Liver (tissue), 9 donors: ENCODE measurements around the gene KRT6C. TPM values are rescaled to one million over a fixed set of nuclear protein-coding genes. Genes with fewer than 3 reads are reported as not detected.
A peak's percentile ranks its signal among the peaks of the same experiment; 100 is the strongest.

Source experiments
- DNase-seq: peaks from one replicate; pipeline ENCODE4 v3.0.0-alpha.2; 2017; ENCODE audit warnings: low spot score
- H3K27ac ChIP-seq, 2 donors: one replicate each; pipeline ENCODE4 v1.7.0; 2013; ENCODE audit warnings: inconsistent platforms in 2 of 2, low read length in 2 of 2, control low read depth in 1 of 2, low read depth in 1 of 2, mild to moderate bottlenecking in 1 of 2
- H3K27me3 ChIP-seq, 4 donors: one replicate each; pipeline versions ENCODE4 v1.6.1 to v1.7.0; 2013; ENCODE audit warnings: low read length in 3 of 4, inconsistent platforms in 1 of 4, mild to moderate bottlenecking in 1 of 4, moderate library complexity in 1 of 4; ENCODE audit not compliant: control insufficient read depth in 4 of 4, insufficient read depth in 4 of 4
- H3K36me3 ChIP-seq, 4 donors: one replicate each; pipeline versions ENCODE4 v1.6.1 to v1.7.0; 2013; ENCODE audit warnings: low read length in 3 of 4, mild to moderate bottlenecking in 3 of 4, low read depth in 1 of 4, moderate library complexity in 1 of 4; ENCODE audit not compliant: control insufficient read depth in 4 of 4, insufficient read depth in 3 of 4
- H3K4me1 ChIP-seq, 4 donors: one replicate each; pipeline versions ENCODE4 v1.6.1 to v1.7.0; 2013; ENCODE audit warnings: low read length in 3 of 4, mild to moderate bottlenecking in 3 of 4, moderate library complexity in 1 of 4; ENCODE audit not compliant: control insufficient read depth in 4 of 4, insufficient read depth in 4 of 4
- H3K4me3 ChIP-seq, 3 donors: one replicate each; pipeline versions ENCODE4 v1.6.1 to v1.7.0; 2013; ENCODE audit warnings: low read length in 3 of 3, control low read depth in 1 of 3, low read depth in 1 of 3, mild to moderate bottlenecking in 1 of 3
- H3K9ac ChIP-seq, 2 donors: one replicate each; pipeline ENCODE4 v1.7.0; 2013; ENCODE audit warnings: low read length in 2 of 2, mild to moderate bottlenecking in 2 of 2, moderate library complexity in 2 of 2, control low read depth in 1 of 2, low read depth in 1 of 2
- H3K9me3 ChIP-seq, 4 donors: one replicate each; pipeline versions ENCODE4 v1.6.1 to v1.7.0; 2013; ENCODE audit warnings: low read length in 3 of 4; ENCODE audit not compliant: control insufficient read depth in 4 of 4
- EGR1 ChIP-seq, 2 donors: IDR thresholded peaks; 2 replicates each; pipeline ENCODE4 v1.6.1; 2016 to 2018; ENCODE audit warnings: antibody characterized with exemption in 2 of 2, low read depth in 2 of 2
- FOXA1 ChIP-seq: IDR thresholded peaks from 2 replicates; pipeline ENCODE4 v1.6.1; 2016; ENCODE audit warnings: antibody characterized with exemption
- FOXA2 ChIP-seq: IDR thresholded peaks from 2 replicates; pipeline ENCODE4 v1.6.1; 2016; ENCODE audit warnings: antibody characterized with exemption
- GABPA ChIP-seq, 2 donors: IDR thresholded peaks in 1 of 2; conservative IDR thresholded peaks in 1 of 2; 2 replicates each; pipeline ENCODE4 v1.6.1; 2016; ENCODE audit warnings: antibody characterized with exemption in 2 of 2, mild to moderate bottlenecking in 1 of 2, moderate library complexity in 1 of 2
- HNF4A ChIP-seq, 2 donors: conservative IDR thresholded peaks; 2 replicates each; pipeline ENCODE4 v1.6.1; 2016; ENCODE audit warnings: antibody characterized with exemption in 2 of 2, mild to moderate bottlenecking in 2 of 2
- HNF4G ChIP-seq: IDR thresholded peaks from 2 replicates; pipeline ENCODE4 v1.6.1; 2016; ENCODE audit warnings: antibody characterized with exemption
- JUND ChIP-seq, 2 donors: IDR thresholded peaks; 2 replicates each; pipeline ENCODE4 v1.6.1; 2016; ENCODE audit warnings: antibody characterized with exemption in 2 of 2
- NR2F2 ChIP-seq: IDR thresholded peaks from 2 replicates; pipeline ENCODE4 v1.6.1; 2016; ENCODE audit warnings: antibody characterized with exemption
- RAD21 ChIP-seq, 2 donors: IDR thresholded peaks; 2 replicates each; pipeline ENCODE4 v1.6.1; 2016; ENCODE audit warnings: antibody characterized with exemption in 2 of 2, mild to moderate bottlenecking in 2 of 2
- RXRA ChIP-seq, 2 donors: IDR thresholded peaks; 2 replicates each; pipeline ENCODE4 v1.6.1; 2017 to 2018; ENCODE audit warnings: antibody characterized with exemption in 2 of 2, mild to moderate bottlenecking in 1 of 2
- SP1 ChIP-seq: IDR thresholded peaks from 2 replicates; pipeline ENCODE4 v1.6.1; 2018; ENCODE audit warnings: antibody characterized with exemption, mild to moderate bottlenecking
- TAF1 ChIP-seq: conservative IDR thresholded peaks from 2 replicates; pipeline ENCODE4 v1.6.1; 2016; ENCODE audit warnings: antibody characterized with exemption, mild to moderate bottlenecking
- WGBS: extraction: QIAGEN DNeasy Blood & Tissue Kit; methylation state at CpG from one replicate; pipeline ENCODE4 v1.1.7; 2013; 5-methylcytosine and 5-hydroxymethylcytosine counted together
- polyA plus RNA-seq, 2 donors: library from polyadenylated mRNA; stranded (reverse) in 1 of 2; unstranded in 1 of 2; fragments of 200-250 nt in 1 of 2; fragments of >200 nt in 1 of 2; fragmentation: Nextera tagmentation in 1 of 2; extraction: Ambion mirVana in 1 of 2; gene quantifications; one replicate each; pipeline versions ENCODE4 v1.2.1 to v1.2.3, GENCODE V29; 2013 to 2015
- total RNA-seq, 2 donors: library from RNA; depleted of rRNA; stranded (reverse); fragments of >200 nt; gene quantifications; one replicate each; pipeline ENCODE4 v1.2.3, GENCODE V29; 2014
- TF ChIP-seq, protein P1 (sequence below): fragments of 150-350 bp; IDR thresholded peaks from 2 replicates; pipeline ENCODE4 v1.5.1; 2017; ENCODE audit warnings: improper control_type of control experiment, low read depth, low read length; ENCODE audit not compliant: missing input control
- TF ChIP-seq, protein P2 (sequence below): IDR thresholded peaks from 2 replicates; pipeline ENCODE4 v1.6.1; 2016; ENCODE audit warnings: antibody characterized with exemption, mild to moderate bottlenecking
- donor health status: healthy.
- donor health status: healthy.
- donor health status: healthy.
- donor health status: healthy.
- donor health status: healthy.

The KRT6C gene
- total and polyA plus RNA-seq, 4 donors, result 0.61 TPM; not detected in 3

DNA sequence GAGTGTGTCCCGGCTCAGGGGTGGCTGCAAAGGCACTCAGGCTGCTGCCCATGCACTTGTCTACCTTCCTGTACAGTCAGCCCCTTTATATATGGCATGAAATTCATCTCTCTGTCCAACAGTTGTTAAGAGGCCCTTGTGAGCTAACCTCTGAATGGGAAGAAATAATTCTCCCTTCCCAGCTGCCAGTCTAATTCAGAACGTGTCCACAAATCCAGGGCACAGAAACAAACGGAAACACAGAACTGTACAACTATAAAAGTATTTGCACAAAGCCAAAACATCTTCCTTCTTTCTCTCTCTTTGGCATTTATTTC is 45.7 kb upstream of the KRT6C start:
- no peaks in the 10 kb centered on the region for H3K27me3 ChIP-seq
- no peak overlapping the region for H3K9ac ChIP-seq
- TF ChIP-seq SP1 (no peak), FOXA2 (no peak), NR2F2 (no peak), RXRA (IDR thresholded peaks at IDR 0.05) (no peak), HNF4G (no peak), HNF4A (conservative IDR thresholded peaks at IDR 0.05) (no peak)
- TF ChIP-seq, protein P1, sequence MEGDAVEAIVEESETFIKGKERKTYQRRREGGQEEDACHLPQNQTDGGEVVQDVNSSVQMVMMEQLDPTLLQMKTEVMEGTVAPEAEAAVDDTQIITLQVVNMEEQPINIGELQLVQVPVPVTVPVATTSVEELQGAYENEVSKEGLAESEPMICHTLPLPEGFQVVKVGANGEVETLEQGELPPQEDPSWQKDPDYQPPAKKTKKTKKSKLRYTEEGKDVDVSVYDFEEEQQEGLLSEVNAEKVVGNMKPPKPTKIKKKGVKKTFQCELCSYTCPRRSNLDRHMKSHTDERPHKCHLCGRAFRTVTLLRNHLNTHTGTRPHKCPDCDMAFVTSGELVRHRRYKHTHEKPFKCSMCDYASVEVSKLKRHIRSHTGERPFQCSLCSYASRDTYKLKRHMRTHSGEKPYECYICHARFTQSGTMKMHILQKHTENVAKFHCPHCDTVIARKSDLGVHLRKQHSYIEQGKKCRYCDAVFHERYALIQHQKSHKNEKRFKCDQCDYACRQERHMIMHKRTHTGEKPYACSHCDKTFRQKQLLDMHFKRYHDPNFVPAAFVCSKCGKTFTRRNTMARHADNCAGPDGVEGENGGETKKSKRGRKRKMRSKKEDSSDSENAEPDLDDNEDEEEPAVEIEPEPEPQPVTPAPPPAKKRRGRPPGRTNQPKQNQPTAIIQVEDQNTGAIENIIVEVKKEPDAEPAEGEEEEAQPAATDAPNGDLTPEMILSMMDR, result no peak
- TF ChIP-seq, protein P2, sequence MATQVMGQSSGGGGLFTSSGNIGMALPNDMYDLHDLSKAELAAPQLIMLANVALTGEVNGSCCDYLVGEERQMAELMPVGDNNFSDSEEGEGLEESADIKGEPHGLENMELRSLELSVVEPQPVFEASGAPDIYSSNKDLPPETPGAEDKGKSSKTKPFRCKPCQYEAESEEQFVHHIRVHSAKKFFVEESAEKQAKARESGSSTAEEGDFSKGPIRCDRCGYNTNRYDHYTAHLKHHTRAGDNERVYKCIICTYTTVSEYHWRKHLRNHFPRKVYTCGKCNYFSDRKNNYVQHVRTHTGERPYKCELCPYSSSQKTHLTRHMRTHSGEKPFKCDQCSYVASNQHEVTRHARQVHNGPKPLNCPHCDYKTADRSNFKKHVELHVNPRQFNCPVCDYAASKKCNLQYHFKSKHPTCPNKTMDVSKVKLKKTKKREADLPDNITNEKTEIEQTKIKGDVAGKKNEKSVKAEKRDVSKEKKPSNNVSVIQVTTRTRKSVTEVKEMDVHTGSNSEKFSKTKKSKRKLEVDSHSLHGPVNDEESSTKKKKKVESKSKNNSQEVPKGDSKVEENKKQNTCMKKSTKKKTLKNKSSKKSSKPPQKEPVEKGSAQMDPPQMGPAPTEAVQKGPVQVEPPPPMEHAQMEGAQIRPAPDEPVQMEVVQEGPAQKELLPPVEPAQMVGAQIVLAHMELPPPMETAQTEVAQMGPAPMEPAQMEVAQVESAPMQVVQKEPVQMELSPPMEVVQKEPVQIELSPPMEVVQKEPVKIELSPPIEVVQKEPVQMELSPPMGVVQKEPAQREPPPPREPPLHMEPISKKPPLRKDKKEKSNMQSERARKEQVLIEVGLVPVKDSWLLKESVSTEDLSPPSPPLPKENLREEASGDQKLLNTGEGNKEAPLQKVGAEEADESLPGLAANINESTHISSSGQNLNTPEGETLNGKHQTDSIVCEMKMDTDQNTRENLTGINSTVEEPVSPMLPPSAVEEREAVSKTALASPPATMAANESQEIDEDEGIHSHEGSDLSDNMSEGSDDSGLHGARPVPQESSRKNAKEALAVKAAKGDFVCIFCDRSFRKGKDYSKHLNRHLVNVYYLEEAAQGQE, result no peak
- peak; percentile 9 for DNase-seq
- H3K9me3 ChIP-seq, result no peaks in the 10 kb centered on the region
- no peaks in the 10 kb centered on the region for H3K4me1 ChIP-seq
- WGBS, result 90% methylated on average over 3 of the region's 3 CpGs
- no peaks in the 10 kb centered on the region for H3K36me3 ChIP-seq
- H3K4me3 ChIP-seq, result no peak overlapping the region
- H3K27ac ChIP-seq, result no peak overlapping the region

DNA sequence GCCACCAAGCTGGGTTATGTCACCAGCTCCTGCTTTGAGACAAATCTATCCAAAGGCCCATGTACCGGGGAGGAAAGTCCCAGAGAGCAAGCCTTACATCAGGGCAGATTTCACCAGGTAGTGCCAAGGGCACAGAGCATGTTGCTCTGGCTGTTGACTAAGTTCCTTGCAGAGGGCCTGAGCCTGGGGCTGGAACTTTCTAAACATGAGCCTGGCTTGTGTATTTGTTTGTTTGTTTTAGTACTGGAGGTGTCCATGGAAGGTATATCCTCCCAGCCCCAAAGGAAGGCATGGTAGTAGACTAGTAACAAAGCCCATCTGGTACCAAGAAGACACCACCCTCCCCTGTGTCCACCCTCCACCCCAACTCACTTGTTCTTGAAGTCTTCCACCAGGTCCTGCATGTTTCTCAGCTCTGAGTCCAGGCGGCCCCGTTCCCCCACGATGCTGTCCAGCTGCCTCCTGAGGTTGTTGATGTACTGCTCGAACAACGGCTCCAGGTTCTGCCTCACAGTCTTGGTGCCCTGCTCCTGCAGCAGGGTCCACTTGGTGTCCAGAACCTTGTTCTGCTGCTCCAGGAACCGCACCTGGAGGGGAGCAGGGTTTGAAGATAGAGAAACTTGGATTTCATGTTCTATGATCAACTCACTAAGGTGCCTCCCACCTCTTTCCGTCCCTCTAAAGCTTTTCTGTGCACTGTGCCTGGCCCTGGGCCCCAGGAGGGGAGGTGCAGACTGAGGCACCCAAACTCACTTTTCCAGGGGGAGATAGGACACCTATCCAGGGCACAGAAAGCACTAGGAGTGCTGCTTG is 45.2 kb upstream of the KRT6C start:
- Histone ChIP-seq H3K4me1 (no peaks in the 10 kb centered on the region), H3K36me3 (no peaks in the 10 kb centered on the region), H3K27me3 (no peaks in the 10 kb centered on the region), H3K9me3 (no peaks in the 10 kb centered on the region), H3K4me3 (no peak overlapping the region), H3K9ac (no peak overlapping the region), H3K27ac (no peak overlapping the region)
- TF ChIP-seq RAD21 (IDR thresholded peaks at IDR 0.05), result no peak
- no peak for TF ChIP-seq TAF1
- 84% methylated on average over 8 of the region's 8 CpGs for WGBS
- DNase-seq, result peak; percentile 26

DNA sequence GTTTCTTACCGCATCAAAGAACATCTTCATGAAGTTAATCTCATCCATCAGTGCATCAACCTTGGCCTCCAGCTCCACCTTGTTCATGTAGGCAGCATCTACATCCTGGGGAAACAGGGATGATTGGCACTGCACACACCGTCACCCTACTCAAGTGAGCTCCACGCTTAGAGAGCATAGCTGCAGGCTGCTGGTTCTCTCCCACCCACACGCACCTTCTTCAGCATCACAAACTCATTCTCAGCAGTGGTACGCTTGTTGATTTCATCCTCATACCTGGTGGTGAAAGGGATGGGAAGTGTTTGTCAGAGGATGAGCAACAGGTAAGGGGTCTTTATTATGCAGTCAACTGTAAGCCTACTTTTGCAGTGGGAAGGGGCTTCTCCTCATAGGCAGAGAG is 44.3 kb upstream of the KRT6C start:
- no peaks in the 10 kb centered on the region for H3K27me3 ChIP-seq
- no peak overlapping the region for H3K9ac ChIP-seq
- no peaks in the 10 kb centered on the region for H3K4me1 ChIP-seq
- 98% methylated on average over 5 of the region's 5 CpGs for WGBS
- TF ChIP-seq FOXA1, result no peak
- no peak for TF ChIP-seq HNF4G
- TF ChIP-seq, protein P1, result no peak
- TF ChIP-seq JUND (IDR thresholded peaks at IDR 0.05), result no peak
- no peak for TF ChIP-seq GABPA (IDR thresholded peaks at IDR 0.05 in 1 of 2, conservative IDR thresholded peaks at IDR 0.05 in 1 of 2)
- no peak for TF ChIP-seq FOXA2
- TF ChIP-seq EGR1 (IDR thresholded peaks at IDR 0.05; ENCODE audit: low read depth in 2 of 2), result no peak
- DNase-seq, result peak; percentile 10
- H3K4me3 ChIP-seq, result no peak overlapping the region
- no peaks in the 10 kb centered on the region for H3K36me3 ChIP-seq
- H3K9me3 ChIP-seq, result no peaks in the 10 kb centered on the region
- no peak overlapping the region for H3K27ac ChIP-seq
